SU-DHL-6 (cell line): ENCODE data around the gene EFCAB13.

ENCODE experiments used
- EZH2phosphoT487 ChIP-seq: fragments of 200-600 bp; sonication (generic), shearing (Covaris generic); conservative IDR thresholded peaks from 2 replicates; pipeline ENCODE4 v1.6.1; 2018; ENCODE audit warnings: mild to moderate bottlenecking, antibody characterized with exemption, low read length, moderate library complexity, mixed read lengths
- TF ChIP-seq, protein P1 (sequence below): fragments of 200-600 bp; sonication (generic); IDR thresholded peaks from one replicate; pipeline ENCODE4 v1.5.1; 2017; ENCODE audit warnings: antibody characterized with exemption, mild to moderate bottlenecking, low read length, moderate library complexity; ENCODE audit not compliant: insufficient read depth, poor library complexity, severe bottlenecking

DNA sequence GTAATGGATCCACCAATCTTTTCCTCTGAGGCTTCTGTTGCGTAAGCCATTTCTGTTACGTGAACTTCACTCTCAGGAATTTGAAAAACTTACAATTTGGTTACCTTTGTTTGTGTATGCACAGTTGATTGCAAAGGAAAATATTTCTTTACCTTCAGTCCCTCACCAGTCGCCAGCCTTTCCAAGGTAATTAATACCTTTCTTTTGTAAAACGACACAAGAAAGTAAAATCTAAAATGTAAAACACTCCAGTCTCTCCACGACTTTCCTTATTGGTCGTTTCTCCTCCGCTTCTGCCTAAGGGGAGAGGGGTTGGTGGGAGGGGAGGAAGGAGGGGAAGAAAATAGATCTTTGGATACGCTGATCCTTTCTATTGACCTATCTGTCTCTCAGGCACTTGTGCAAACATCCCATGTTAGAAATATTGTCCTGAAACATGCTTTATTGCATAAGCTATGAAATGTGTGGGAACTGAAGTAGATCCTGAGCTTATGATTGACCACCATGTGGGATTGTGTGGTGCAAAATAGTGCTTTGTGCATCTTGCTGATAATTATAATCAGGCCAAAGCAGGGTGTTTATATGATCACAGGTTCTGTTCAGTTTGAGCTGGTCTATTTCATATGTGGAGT lies 32.4 kb upstream of the EFCAB13 start:
- TF ChIP-seq, protein P1, sequence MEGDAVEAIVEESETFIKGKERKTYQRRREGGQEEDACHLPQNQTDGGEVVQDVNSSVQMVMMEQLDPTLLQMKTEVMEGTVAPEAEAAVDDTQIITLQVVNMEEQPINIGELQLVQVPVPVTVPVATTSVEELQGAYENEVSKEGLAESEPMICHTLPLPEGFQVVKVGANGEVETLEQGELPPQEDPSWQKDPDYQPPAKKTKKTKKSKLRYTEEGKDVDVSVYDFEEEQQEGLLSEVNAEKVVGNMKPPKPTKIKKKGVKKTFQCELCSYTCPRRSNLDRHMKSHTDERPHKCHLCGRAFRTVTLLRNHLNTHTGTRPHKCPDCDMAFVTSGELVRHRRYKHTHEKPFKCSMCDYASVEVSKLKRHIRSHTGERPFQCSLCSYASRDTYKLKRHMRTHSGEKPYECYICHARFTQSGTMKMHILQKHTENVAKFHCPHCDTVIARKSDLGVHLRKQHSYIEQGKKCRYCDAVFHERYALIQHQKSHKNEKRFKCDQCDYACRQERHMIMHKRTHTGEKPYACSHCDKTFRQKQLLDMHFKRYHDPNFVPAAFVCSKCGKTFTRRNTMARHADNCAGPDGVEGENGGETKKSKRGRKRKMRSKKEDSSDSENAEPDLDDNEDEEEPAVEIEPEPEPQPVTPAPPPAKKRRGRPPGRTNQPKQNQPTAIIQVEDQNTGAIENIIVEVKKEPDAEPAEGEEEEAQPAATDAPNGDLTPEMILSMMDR = no peak
- no peak for TF ChIP-seq EZH2phosphoT487
